CD4-positive, alpha-beta T cell treated with Interleukin-4 for 1 hour (primary cell): ENCODE results near the gene UNG.

Experiments used
- DNase-seq, 2 donors: peaks; one replicate each; pipeline ENCODE4 v3.0.0-alpha.2; 2020 to 2022

The UNG gene

GRCh38 chr12:109157986-109158385 is 60.6 kb downstream of the UNG start:
- no peak for DNase-seq

GRCh38 chr12:109160433-109160832 is 63.0 kb downstream of the UNG start:
- DNase-seq, result no peak
